GM19467 (cell line): ENCODE measurements around the gene C11orf91.

ENCODE experiments used
- ATAC-seq: cut with Tn5 transposase; IDR thresholded peaks from one replicate; pipeline ENCODE4 v1.9.1; 2021; ENCODE audit warnings: mild to moderate bottlenecking, moderate library complexity; ENCODE audit not compliant: unreplicated experiment

The C11orf91 gene

DNA sequence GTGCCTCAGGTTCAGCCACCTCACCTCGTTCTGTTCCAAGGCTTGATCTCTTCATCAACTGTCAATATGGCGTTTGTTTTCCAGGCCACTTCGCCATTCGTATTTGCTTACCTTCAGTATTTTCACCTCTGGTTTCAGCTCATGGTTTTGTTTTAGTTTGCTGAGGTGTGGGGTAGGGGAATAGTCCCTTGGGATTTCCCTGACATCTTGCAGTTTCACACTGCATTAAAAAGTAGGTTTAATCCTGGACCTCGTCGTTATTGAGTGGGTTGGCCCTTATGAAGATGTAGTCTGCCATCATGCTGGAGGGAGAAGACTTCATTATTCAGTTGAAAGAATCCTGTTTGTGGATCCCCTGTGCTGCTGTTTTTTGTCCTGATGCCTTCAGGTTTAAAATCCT, 46.0 kb downstream of the C11orf91 start:
- ATAC-seq, result no peak

DNA sequence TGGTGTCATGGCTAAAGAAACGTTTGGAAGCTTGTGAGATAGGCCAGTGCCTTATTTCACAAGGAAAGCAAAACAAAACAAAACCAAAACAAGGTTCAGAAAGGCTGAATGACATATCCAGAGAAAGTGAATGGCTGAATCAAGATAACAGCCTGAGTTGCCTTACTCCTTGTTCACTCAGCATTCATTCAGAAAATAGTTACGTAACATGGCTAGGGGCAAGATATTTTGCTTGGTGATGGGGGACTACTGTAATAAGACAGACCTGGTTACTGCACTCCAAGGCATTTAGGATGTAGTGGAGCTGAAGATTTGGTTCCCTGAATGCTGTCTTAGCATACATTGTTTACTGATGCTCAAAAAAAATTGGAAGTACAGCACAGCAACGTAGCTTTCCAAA, 47.7 kb downstream of the C11orf91 start:
- no peak for ATAC-seq

DNA sequence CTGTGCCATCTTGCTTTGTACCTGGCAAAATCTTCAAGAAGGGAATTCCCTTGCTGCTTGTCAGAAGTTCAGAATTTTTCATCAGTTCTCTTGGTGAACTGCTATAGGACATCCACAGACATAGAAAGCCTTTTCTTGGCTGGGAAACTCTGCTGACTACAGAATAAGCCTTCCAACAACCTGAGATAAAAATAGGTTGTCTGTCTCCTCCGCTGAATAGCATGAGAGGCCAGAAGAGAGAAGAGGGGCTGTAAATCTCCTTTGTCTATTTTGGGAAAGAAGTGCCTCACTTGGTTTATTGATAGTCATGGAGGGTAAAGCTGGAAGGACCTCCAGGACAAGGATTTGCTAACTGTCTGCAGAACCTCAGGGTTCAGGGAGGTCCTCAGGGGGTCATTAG, 48.2 kb downstream of the C11orf91 start:
- ATAC-seq, result no peak

DNA sequence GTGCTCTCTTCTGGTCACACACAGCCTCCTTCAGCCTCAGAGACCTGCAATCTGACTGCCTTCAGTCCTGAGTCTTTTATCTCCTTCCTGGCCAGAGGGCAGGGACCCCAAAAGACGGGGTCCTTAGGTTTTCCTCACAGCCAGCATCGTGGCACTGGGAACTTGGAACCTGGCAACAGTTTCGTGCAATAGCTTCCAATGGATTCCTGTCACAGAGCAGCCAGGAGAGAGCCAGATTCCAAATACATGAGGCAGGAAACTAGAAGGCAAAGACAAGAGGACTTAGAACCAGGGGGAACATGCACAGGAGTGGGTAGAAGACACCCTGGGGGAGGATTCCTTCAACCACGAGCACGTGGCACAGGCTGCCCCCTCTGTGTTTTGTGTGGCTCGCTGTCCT, 48.6 kb downstream of the C11orf91 start:
- no peak for ATAC-seq

DNA sequence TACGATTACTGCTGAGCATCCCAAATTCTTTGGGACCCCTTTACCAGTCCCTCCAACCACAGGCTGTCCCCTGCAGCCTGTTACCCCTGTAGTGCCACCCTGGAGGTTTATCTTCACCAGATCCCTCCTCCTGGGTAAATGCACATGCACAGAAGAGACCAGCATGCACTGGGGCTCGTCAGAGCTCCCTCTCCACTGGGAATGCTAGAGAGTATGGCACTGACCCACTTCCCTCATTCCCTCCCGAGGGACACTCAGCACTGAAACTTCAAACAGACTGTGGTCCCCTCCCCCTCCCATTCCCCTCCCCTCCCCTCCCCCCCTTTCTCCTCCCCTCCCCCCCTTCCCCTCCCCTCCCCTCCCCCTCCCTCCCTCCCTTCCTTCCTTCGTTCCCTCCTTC, 49.1 kb downstream of the C11orf91 start:
- no peak for ATAC-seq

DNA sequence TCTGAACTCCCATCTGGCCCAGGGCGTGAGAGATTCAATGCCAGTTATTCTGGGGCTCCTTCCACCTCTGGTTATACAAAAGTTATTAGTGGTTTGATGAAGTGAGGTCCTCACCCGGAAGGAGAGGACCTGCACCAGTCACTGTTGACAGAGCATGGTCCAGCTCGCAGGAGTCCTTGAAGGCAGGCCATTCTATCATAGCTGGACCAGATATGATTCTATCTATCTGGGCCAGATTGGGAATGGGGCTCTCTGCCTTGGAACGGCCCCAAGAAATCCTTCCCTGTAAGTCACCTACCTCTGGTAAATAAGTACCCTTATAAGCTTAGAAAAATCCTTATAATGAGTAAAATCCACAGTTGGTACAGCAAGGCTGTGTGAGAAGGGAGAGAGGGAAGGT, 50.7 kb downstream of the C11orf91 start:
- no peak for ATAC-seq
